BJ (cell line): ENCODE measurements around the gene CCNB1IP1. TPM values are rescaled to one million over a fixed set of nuclear protein-coding genes. Genes with fewer than 3 reads are reported as not detected.
"Not testable (repeated sequence)": the region's sequence is repeated elsewhere in the genome, so short reads cannot be mapped to it uniquely, and the experiment has no call there.

Experiments used
- CTCF ChIA-PET: fragments of 350-600 bp; formaldehyde crosslinking; extraction: SDS; loops from one replicate; lab custom pipeline; 2021; ENCODE audit warnings: antibody characterized with exemption, inconsistent platforms; lab: Yijun Ruan, JAX
- POLR2A ChIA-PET: fragments of 300-600 bp; sonication (Branson Sonifier 250); formaldehyde crosslinking; extraction: SDS; loops from one replicate; lab custom pipeline; 2021; ENCODE audit warnings: antibody characterized with exemption; lab: Charles Lee
- DNase-seq: peaks from one replicate; pipeline ENCODE4 v3.0.0-alpha.2; 2011; ENCODE audit warnings: low read depth
- H3K27me3 ChIP-seq: 2 replicates; pipeline ENCODE4 v1.6.0; 2011; ENCODE audit warnings: low read length; ENCODE audit not compliant: control insufficient read depth, insufficient read depth
- H3K36me3 ChIP-seq: 2 replicates; pipeline ENCODE4 v1.5.1; 2011; ENCODE audit warnings: low read length; ENCODE audit not compliant: control insufficient read depth, insufficient read depth
- H3K4me3 ChIP-seq: 2 replicates; pipeline ENCODE4 v1.5.1; 2011; ENCODE audit warnings: low read depth, mild to moderate bottlenecking, control low read depth, low read length
- polyA plus RNA-seq: library from polyadenylated mRNA; depleted of rRNA; stranded (reverse); fragments of >200 nt; gene quantifications from 2 replicates; pipeline ENCODE4 v1.2.3, GENCODE V29; 2011
- TF ChIP-seq, protein P1 (sequence below): IDR thresholded peaks from 2 replicates; pipeline ENCODE4 v1.5.1; 2011; ENCODE audit warnings: low read depth, mild to moderate bottlenecking, control low read depth, inconsistent platforms, low read length, moderate library complexity; ENCODE audit not compliant: insufficient read depth

The CCNB1IP1 gene
- polyA plus RNA-seq, 1 experiment, result 41.0 TPM

DNA sequence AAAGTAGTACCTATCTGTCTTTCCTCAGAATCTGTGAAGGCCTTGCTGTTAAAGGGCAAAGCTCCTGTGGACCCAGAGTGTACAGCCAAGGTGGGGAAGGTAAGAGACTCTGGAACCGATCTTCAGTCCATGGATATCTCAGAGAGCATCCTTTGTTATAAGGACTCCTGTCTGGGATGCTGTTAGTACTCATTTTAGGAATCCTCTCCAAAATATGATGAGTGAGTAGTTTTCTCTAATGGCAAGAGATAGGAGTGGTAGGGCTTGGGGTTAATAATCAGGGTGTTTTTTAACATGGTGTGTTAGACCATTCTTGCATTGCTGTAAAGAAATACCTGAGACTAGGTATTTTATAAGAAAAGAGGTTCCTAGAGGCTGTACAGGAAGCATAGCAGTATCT lies 12.3 kb upstream of the CCNB1IP1 start:
- peaks cover 8% of the 10 kb centered on the region for H3K36me3 ChIP-seq
- H3K4me3 ChIP-seq, result no peak overlapping the region
- POLR2A ChIA-PET, result no interaction called here
- CTCF ChIA-PET, result interaction anchor here (1.6 kb wide), 1 partner anchor 18 kb away, joined by 4 read pairs; no protein-coding TSS in a partner anchor
- TF ChIP-seq, protein P1, sequence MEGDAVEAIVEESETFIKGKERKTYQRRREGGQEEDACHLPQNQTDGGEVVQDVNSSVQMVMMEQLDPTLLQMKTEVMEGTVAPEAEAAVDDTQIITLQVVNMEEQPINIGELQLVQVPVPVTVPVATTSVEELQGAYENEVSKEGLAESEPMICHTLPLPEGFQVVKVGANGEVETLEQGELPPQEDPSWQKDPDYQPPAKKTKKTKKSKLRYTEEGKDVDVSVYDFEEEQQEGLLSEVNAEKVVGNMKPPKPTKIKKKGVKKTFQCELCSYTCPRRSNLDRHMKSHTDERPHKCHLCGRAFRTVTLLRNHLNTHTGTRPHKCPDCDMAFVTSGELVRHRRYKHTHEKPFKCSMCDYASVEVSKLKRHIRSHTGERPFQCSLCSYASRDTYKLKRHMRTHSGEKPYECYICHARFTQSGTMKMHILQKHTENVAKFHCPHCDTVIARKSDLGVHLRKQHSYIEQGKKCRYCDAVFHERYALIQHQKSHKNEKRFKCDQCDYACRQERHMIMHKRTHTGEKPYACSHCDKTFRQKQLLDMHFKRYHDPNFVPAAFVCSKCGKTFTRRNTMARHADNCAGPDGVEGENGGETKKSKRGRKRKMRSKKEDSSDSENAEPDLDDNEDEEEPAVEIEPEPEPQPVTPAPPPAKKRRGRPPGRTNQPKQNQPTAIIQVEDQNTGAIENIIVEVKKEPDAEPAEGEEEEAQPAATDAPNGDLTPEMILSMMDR, result no peak
- no peak for DNase-seq
- H3K27me3 ChIP-seq, result no peaks in the 10 kb centered on the region

DNA sequence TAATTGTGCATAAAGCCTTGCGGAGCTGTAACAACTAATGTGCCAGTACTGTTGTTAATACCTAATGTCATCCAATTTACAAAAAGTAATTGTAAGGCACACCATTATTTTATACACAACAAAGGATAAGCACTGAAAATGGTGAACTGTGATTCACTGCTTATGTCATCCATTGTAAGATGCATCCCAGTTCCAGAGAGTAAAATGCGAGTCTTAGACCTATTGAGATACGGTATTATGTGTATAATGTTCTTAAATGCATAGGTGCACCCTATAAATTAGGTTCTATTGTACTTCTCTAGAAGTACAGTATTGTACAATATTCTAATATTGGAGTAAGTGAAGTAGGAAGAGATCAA lies 10.8 kb upstream of the CCNB1IP1 start:
- no peak for DNase-seq
- TF ChIP-seq, protein P1, result no peak
- H3K27me3 ChIP-seq, result no peaks in the 10 kb centered on the region
- ChIA-PET POLR2A (interaction anchor here (0.9 to 1.2 kb wide), 4 partner anchors 14 to 340 kb away, joined by 3 to 5 read pairs (median 4); partner anchors contain the start of gene RNASE4), CTCF (interaction anchor here (1.0 to 3.7 kb wide), 5 partner anchors 11 to 347 kb away, joined by 3 to 27 read pairs (median 4); partner anchors contain the start of gene CCNB1IP1)
- peak overlapping the region; percentile 94 for H3K4me3 ChIP-seq
- peaks cover 7% of the 10 kb centered on the region for H3K36me3 ChIP-seq

DNA sequence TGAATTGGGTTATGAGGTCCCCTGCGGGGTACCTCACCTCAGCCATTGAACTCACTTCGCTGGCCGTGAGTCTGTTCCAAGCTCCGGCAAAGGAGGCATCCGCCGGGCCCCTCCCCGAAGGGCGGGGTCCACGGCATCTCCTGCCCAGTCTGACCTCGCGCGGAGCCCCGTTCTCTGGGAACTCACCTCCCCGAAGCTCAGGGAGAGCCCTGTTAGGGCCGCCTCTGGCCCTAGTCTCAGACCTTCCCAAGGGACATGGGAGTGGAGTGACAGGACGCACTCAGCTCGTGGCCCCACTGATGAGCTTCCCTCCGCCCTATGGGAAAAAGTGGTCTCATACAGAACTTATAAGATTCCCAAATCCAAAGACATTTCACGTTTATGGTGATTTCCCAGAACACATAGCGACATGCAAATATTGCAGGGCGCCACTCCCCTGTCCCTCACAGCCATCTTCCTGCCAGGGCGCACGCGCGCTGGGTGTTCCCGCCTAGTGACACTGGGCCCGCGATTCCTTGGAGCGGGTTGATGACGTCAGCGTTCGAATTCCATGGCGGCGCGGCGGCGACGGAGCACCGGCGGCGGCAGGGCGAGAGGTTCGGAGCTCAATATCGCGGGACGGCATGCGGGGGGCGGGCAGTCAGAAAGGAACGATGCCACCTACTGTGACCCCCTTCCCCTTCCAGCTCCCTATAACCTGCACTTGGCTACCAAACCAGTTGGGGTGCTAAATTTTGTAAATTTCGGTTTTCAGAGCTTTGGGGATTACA lies 10.2 kb upstream of the CCNB1IP1 start, which contains the start of gene PARP2:
Gene PARP2, plus strand, starts transcription at position 544 of the 770 bp plus-strand sequence. Its CDS starts 7 bp downstream, at position 551.
- TF ChIP-seq, protein P1, result no peak
- no peaks in the 10 kb centered on the region for H3K27me3 ChIP-seq
- CTCF ChIA-PET, result interaction anchor here (0.9 to 3.7 kb wide), 7 partner anchors 10 to 347 kb away, joined by 3 to 27 read pairs (median 4); partner anchors contain the start of gene CCNB1IP1
- H3K36me3 ChIP-seq, result peaks cover 7% of the 10 kb centered on the region
- peak; percentile 99 for DNase-seq
- POLR2A ChIA-PET, result interaction anchor here (0.6 to 1.2 kb wide), 7 partner anchors 10 to 341 kb away, joined by 3 to 5 read pairs (median 3); partner anchors contain the start of genes CCNB1IP1 and RNASE4
- H3K4me3 ChIP-seq, result peak within 1 kb of the TSS; percentile 94

DNA sequence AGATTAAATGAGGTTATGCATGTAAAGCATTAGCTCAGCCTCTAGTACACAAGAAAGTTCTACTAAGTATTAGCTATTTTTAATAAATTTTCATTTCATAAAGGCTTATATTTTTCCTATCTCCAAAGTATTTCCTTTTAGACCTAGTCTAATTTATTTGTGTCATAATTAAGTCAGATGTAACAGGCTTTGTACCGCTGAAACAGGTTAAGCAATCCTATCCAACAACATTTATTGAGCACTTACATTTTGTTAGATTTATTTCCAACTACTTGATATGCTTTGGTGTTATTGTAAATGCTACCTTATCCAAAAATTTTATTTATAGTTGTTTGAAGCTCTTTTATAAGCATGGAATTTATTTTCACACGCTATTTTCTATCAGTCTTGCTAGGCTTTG lies 8.6 kb upstream of the CCNB1IP1 start:
- Histone ChIP-seq H3K27me3 (no peaks in the 10 kb centered on the region), H3K4me3 (peak overlapping the region; percentile 75; the same call in 1 of the 2 replicates), H3K36me3 (peaks cover 4% of the 10 kb centered on the region; the same call in 1 of the 2 replicates)
- TF ChIP-seq, protein P1, result no peak
- CTCF ChIA-PET, result interaction anchor here (0.5 to 3.7 kb wide), 7 partner anchors 9 to 403 kb away, joined by 3 to 27 read pairs (median 4); partner anchors contain the start of gene CCNB1IP1
- DNase-seq, result no peak
- POLR2A ChIA-PET, result no interaction called here

DNA sequence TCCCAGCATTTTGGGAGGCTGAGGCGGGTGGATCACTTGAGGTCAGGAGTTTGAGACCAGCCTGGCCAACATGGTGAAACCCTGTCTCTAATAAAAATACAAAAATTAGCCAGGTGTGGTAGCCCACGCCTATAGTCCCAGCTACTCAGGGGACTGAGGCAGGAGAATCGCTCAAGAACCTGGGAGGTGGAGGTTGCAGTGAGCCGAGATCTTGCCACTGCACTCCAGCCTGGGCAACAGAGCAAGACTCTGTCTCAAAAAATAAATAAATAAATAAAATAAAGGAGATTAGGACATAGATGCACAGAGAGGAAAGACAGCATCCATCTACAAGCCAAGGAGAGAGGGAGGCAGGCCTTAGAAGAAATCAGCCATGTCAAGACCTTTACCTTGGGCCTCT lies 8.0 kb upstream of the CCNB1IP1 start:
- POLR2A ChIA-PET, H3K36me3 ChIP-seq, DNase-seq, H3K4me3 ChIP-seq, H3K27me3 ChIP-seq: not testable (repeated sequence)
- CTCF ChIA-PET, result interaction anchor here (1.2 to 3.7 kb wide), 3 partner anchors 8 to 14 kb away, joined by 5 to 27 read pairs (median 25); partner anchors contain the start of gene CCNB1IP1
